GM18502 (cell line): ENCODE results near the gene ATP9B.
"Not testable (repeated sequence)": the region's sequence is repeated elsewhere in the genome, so short reads cannot be mapped to it uniquely, and the experiment has no call there.

Experiments
- ATAC-seq: cut with Tn5 transposase; IDR thresholded peaks from one replicate; pipeline ENCODE4 v1.9.1; 2021; ENCODE audit warnings: mild to moderate bottlenecking; ENCODE audit not compliant: unreplicated experiment, poor library complexity

The ATP9B gene

DNA sequence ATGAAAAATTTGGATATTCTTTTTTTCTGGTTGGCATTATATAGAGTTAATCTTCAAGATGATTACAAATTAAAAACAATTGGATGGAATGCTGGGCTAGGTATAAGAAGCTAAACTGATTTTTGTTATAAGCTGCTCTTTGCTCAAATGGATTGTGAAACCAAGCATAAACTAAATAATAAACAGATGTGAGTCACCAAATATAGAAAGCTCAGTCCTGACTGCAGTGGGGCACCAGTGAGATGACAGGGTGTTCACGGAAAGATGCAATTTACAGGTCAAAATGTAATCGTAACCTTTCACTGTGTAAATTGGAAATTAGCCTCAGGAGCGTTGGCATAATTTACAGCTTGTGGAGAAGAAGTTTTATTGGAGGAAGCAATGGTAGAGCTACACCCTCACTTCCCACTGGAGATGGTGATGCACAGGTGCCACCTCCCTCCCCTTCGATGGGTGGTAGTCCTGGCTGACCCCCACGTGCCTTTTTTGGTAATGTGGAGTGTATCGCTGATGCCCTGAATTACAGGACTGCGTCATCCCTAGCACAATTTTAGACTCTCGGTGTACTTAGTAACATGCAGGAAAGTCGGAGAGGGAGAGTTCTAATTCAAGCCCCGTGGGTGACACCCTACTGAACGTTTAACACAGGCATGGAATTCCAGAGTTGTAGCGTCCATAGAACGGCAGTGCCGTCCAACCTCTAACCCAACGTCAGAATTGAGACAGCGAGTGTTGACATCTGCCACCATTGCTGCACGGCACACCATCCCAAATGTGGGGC is 252.6 kb downstream of the ATP9B start:
- ATAC-seq, result no peak

DNA sequence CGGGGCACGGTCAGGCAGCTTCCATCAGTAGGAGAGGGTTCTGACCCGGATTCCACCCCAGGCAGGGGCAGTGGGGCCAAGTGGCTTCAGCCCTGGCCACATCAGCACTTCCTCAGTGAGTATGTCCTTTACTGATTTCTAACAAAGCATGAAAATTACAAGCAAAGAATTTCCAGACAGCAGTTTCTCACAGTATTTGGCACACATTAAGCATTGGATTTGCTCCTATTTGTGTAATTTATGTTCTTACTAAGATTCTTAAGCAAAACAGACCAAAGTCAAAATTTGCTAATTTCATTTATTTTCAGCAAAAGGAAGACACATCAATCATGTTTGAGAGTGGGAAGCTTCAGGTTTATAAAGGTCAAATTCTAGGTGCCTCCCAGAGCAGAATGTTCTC is 253.2 kb downstream of the ATP9B start:
- no peak for ATAC-seq

DNA sequence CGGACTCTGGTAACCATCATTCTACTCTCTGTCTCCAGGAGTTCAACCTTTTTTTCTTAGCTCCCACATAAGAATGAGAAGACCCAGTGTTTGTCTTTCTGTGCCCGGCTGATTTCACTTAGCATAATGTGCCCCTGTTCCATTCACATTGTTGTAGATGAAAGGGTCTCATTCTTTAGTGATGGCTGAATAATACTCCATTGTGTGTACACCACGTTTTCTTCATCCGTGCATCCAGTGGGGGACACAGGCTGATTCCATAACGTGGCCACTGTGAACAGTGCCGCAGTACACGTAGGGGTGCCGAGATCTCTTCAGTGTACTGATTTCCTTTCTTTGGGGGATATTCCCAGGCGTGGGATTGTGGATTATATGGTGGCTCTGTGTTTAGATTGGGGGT is 254.3 kb downstream of the ATP9B start:
- no peak for ATAC-seq

DNA sequence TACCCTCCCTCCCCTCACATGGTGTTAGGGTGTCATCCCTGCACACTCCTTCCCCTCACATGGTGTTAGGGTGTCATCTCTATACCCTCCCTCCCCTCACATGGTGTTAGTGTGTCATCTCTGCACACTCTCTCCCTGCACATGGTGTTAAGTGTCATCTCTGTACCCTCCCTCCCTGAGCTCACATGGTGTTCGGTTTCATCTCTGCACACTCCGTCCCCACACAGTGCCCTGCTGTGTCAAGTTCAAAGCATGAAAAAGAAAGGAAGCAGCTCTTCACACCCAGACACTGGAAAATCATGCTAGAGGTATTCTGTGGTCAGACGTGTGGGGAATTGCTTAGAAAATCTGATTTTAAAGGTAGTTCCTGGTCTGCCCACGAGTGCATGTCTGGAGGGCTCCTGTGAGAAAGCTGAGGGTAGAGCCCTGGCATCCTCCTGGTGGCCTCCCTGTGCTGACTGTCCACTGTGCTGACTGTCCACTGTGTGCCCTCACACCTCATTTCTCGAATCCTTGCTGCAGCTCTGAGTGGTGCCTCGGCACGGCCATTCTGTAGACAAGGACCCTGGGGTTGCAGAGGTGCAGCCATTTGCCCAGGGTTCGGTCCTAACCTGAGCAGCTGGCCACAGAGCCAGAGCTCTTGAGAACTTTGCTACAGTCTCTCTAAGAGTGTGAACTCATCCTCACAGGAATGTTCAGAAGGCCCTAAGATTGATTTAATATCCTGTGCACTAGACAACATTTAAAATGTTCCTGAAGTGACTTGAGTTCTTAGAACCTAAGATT is 257.4 kb downstream of the ATP9B start:
- ATAC-seq, result no peak

DNA sequence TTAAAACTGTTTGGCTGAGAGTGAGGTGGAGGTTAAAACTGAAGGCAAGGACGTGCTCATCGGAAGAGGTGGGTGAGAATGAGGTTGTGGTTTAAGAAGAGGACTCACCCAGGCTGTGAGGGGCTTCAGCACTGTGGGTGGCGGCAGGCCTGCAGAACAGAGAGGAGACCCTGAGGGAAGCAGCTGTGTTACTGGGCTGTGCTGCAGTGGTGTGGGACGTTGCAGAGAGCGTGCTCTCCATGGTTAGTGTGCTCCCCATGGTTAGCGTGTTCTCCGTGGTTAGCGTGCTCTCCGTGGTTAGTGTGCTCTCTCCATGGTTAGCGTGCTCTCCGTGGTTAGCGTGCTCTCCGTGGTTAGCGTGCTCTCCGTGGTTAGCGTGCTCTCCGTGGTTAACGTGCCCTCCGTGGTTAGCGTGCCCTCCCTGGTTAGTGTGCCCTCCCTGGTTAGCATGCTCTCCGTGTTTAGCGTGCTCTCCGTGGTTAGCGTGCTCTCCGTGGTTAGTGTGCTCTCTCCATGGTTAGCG is 258.1 kb downstream of the ATP9B start:
- no peak for ATAC-seq

DNA sequence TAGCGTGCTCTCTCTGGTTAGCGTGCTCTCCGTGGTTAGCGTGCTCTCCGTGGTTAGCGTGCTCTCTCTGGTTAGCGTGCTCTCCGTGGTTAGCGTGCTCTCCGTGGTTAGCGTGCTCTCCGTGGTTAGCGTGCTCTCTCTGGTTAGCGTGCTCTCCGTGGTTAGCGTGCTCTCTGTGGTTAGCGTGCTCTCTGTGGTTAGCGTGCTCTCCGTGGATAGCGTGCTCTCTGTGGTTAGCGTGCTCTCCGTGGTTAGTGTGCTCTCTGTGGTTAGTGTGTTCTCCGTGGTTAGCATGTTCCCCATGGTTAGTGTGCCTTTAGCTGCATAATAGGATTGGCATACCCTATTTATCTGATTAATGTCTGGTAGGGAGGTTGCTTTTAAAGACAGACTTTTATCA is 258.7 kb downstream of the ATP9B start:
- ATAC-seq, result not testable (repeated sequence)

DNA sequence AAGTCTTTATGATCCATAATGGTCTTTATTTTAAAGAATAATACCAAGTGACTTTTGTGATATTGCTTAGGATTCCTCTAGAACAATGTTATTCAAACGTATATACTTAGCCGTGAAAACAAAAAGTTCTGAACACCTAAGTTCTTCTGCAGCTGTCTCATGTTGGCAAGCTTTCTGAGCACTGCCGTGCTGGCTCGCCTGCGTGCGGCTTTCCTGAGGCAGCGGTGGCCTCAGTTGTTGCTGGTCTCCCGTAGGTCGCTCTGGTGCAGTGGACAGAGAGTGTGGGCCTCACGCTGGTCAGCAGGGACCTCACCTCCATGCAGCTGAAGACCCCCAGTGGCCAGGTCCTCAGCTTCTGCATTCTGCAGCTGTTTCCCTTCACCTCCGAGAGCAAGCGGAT is 259.7 kb downstream of the ATP9B start:
- ATAC-seq, result no peak

DNA sequence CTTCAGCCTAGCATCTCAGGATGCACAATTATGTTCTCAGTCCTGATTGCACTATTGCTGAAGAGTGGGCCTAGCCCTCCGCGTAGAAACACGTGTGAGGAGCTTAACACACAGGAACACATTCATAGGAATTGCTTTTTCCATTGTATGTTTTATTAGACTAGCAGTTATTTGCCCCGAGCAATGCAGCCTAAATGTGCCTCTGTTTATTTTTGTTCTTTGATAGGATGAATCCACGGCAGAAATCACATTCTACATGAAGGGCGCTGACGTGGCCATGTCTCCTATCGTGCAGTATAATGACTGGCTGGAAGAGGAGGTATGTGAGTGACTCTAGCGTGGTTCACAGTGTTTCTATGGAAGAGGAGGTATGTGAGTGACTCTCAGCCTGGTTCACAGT is 260.6 kb downstream of the ATP9B start:
- ATAC-seq, result no peak

DNA sequence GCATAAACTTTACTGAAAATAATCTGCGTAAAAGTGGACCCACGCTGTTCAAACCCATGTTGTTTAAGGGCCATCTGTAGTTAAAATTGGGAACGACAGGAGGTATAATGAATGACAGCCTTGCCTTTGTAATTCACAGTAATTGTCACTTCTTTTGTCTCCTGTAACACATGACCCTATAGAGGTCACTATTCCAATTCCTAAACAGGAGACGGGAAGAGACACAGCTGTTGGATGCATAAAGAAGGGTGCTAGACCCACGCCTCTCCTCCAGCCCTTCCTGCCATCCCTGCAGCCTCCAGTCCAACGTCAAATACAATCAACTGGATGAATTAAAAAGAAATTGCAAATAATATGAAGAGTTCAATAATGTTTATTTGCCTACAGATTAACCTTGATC is 263.5 kb downstream of the ATP9B start:
- ATAC-seq, result no peak

DNA sequence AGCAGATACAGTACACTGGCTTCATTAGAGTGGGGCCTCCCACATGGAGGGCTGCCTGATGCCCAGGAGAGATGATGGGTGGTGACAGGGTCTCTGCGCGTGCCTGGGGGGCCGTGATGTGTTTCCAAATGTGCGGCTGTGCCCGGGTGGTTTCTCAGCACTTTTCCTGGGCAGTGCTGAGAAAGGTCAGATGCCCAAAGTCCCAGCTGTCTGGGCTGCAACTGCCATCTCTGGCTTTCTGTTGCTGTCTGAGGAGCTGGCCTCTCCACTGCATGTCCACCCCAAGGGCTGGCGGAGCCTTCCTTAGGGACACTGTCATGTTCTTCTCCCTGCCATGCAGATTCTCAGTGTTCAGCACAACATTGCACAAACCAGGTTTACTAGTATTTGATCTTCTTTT is 263.9 kb downstream of the ATP9B start:
- no peak for ATAC-seq

DNA sequence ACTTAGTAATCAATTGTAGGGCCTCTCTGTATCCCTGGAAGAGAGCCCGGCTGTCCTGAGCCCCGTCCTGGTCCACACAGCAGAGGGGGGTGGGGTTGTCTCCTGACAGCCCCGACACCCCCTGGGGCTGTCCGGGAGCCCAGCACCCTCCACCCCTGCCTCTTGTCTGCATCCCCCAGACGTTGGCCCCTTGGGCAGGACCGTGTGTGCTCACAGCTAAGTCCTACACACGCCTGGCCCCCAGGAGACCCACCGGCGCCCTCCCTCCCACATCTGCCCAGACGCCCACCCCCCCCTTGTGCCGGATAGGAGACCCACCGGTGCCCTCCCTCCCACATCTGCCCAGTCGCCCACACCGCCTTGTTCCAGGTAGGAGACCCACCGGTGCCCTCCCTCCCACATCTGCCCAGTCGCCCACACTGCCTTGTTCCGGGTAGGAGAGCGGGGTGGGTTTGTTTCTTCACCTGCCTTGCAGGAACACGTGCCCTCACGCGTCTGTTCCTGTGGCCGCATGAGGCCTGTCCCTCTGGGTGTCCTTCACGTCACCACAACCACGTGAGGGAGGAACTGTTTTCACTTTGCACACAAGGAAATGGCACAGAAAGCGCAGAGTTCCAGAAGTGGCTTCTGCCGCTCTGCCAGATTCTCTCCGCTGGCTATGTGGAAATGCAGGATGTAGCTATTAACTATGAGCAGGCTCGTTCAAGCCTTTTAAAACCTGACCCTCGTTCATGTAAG is 265.5 kb downstream of the ATP9B start:
- no peak for ATAC-seq

DNA sequence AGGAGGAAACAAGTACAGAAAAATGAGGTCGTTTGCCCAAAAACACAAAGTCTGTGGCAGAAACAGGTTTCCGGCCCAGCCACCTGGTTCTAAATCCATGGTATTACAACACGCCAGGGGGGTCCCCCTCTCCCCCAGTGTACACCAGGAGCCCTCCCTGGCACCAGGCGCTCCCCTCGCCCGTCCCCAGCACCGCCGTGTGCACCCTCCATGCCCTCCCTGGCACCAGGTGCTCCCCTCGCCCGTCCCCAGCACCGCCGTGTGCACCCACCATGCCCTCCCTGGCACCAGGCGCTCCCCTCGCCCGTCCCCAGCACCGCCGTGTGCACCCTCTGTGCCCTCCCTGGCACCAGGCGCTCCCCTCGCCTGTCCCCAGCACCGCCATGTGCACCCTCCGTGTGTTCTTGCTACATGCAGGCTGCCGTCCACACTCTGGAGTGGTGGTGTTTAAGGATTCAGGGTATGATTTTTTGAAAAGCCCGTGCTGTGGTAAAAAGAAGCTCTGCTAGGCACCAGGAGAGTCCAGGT is 266.7 kb downstream of the ATP9B start:
- no peak for ATAC-seq

DNA sequence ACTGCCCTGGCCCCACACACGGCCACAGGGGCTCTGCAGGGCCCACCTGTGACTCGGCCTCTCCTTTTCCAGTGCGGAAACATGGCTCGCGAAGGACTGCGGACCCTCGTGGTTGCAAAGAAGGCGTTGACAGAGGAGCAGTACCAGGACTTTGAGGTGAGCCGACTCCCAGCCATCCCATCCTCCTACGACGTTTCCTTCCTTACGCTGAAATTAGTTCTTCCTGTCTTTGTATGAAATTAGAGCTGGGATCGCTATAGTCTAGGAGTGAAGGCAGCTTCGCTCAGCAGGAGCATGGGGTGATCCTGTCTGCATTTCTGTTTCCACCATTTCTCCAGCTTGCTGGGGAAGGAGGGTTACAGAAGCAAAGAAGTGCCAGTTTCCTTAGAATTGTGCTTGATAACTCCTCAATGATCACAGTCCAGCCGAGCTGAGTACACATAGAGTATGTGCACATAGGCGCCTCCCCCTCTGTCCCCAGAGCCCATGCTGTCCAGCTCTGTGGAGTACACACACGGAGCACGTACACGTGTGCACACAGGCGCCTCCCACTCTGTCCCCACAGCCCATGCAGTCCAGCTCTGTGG is 267.5 kb downstream of the ATP9B start:
- ATAC-seq, result no peak

DNA sequence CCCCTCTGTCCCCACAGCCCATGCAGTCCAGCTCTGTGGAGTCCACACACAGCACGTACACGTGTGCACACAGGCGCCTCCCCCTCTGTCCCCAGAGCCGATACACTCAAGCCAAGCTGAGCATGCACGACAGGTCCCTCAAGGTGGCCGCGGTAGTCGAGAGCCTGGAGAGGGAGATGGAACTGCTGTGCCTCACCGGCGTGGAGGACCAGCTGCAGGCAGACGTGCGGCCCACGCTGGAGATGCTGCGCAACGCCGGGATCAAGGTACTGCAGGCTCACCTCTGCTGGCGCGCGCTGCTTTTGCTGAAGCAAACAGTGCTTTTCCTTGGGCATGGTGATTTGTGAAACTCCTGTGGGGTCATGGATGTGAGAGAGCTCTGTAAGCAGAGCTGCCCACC is 268.0 kb downstream of the ATP9B start:
- ATAC-seq, result no peak

DNA sequence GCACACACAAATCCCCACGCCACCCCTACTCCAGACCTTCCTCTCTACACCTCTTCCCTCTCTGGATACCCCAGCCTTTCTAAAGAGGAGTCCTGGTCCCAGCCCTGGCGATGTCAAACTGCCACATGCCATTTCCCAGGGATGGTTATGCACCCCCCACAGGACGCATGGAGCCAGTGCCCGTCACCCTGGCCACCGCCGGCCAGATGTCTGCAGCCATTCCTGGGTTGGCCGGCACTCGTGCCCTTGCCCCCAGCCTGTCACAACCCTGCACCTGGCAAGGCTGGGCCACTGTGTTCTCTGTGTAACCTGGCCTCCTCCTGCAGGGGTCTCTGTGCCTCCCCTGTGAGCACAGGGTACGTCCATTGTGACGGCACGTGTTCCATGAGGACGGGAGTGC is 268.4 kb downstream of the ATP9B start:
- ATAC-seq, result no peak

DNA sequence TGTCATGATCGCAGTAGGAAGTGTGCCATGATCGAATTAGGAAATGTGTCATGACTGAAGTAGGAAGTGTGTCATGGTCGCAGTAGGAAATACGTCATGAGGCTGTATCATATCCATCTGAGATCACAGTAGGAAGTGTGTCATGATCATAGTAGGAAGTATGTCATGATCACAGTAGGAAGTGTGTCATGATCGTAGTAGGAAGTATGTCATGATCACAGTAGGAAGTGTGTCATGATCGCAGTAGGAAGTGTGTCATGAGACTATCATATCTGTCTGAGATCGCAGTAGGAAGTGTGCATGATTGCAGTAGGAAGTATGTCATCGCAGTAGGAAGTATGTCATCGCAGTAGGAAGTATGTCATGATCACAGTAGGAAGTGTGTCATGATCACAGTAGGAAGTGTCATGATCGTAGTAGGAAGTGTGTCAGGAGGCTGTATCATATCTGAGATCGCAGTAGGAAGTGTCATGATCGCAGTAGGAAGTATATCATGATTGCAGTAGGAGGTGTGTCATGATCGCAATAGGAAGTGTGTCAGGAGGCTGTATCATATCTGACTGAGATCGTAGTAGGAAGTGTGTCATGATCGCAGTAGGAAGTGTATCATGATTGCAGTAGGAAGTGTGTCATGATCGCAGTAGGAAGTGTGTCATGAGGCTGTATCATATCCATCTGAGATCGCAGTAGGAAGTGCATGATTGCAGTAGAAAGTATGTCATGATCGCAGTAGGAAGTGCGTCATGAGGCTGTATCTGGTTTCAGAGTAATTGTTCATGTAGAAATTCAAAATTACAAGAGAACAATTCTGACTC is 270.1 kb downstream of the ATP9B start:
- ATAC-seq, result no peak

DNA sequence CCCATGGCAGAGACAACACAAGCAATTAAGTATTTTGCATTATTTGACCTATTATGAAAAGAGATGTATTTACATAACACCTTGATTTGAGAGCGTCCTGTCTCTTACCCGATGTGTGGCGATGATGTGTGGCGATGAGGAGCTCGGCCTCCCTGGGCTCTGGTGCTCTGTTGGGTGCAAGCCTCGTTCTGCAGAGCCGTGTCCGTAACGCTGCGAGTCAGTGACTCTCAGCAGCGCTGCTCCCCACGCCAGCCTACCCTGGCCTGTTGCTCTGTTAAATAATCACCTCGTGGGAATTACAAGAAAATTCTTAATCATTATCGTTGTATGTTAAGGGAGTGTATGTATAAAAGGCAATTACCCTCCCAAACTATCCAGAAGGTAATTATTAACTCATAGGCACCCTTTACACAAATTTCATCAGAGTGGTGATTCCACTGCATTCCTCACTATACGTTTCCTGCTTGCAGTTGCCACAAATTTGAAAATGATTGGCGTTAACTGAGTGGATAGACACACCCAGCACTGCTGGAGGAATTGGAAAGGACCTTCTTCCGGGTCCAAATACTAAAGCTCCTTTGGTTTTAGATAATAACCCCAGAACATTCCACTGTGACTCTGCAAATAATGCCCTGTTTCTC is 274.5 kb downstream of the ATP9B start:
- ATAC-seq, result no peak

DNA sequence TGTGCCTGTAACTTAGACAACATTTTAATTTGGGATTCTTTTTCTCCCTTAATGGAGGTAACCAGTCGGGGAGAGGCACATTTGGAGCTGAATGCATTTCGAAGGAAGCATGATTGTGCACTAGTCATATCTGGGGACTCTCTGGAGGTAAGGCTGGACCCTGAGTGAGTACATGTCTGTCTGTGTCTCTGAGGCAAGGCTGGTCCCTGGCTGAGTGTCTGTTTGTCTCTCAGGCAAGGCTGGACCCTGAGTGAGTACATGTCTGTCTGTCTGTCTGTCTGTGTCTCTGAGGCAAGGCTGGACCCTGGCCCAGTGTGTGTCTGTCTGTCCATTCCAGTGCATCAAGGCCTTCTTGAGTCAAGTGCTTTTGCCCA is 275.0 kb downstream of the ATP9B start:
- no peak for ATAC-seq

DNA sequence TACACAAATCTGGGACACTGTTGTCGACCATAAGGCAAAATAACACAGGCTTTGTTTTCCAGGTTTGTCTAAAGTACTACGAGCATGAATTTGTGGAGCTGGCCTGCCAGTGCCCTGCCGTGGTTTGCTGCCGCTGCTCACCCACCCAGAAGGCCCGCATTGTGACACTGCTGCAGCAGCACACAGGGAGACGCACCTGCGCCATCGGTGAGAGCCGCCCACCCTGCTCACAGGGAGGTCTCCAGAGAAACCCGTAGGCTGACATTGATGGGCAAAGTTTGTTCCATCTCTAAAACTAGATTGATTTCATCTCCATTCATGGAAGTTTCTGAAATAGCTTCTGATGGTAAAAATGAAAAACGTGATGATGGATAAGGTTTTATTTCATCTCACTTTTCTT is 276.2 kb downstream of the ATP9B start:
- no peak for ATAC-seq
